ENCODE results near the gene SULF2. TPM values are rescaled to one million over a fixed set of nuclear protein-coding genes. Genes with fewer than 3 reads are reported as not detected.

Gene SULF2
- total and polyA plus RNA-seq, 2 of the 13 experiments (the other 11 are each of a cell fraction or from before 2014, with no cell fraction given): 7.2 to 50.9 TPM

DNA sequence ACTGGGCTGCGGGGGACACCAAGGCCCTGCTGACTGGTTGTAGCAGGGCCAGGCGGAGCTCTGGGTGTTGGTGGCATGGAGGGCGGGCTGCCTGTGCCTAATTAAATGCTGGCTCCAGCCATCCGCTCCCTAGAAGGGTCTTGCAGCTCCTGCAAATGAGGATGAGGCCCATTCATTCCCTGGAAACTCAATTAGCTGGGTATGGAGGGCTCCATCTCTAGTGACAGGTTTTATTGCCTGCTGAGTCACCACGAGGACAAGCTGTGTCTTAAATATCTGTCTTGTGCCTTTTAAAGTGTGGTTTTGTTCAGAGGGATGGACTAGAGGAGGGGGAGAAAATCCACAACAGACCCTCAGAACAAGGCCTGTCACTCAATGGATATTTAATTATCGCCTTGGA lies 60.9 kb downstream of the SULF2 start:
- WGBS (ENCODE audit: low lambda C conversion rate): 97% methylated on average over 5 of the region's 6 CpGs
- intact Hi-C loops (cut with micrococcal nuclease; ENCODE audit: unreplicated experiment): no loop called here
- H3K9ac ChIP-seq (ENCODE audit: insufficient read depth, low read depth, low read length): no peak overlapping the region

DNA sequence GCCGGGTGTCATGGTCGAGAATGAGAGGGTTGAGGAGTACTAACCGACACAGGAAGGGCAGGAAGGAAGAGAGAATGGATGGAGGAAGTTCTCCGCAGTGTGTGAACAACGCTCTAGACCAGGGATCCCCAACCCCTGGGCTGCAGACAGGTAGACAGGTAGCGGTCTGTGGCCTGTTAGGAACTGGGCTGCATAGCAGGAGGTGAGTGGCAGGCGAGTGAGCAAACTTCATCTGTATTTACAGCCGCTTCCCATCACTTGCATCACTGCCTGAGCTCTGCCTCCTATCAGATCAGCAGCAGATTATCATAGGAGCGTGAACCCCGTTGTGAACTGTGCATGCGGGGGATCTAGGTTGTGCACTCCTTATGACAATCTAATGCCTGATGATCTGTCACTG lies 62.0 kb downstream of the SULF2 start:
- Histone ChIP-seq H3K27ac (ENCODE audit: extremely low read length, insufficient read depth, low read length) (no peak overlapping the region), H3K4me3 (replicated peaks in 1 of 3; ENCODE audit: insufficient read depth in 1 of 3, low read depth in 2 of 3, low read length in 3 of 3) (no peak overlapping the region), H3K4me2 (ENCODE audit: low read depth, low read length) (no peak overlapping the region), H4K20me1 (ENCODE audit: insufficient read depth, low read length) (no peaks in the 10 kb centered on the region), H2AFZ (ENCODE audit: low read length) (no peak overlapping the region), H3K27me3 (ENCODE audit: control insufficient read depth in 1 of 2, insufficient read depth in 2 of 2, low read length in 2 of 2) (no peaks in the 10 kb centered on the region), H3K4me1 (ENCODE audit: insufficient read depth, low read length) (peaks cover 23% of the 10 kb centered on the region), H3K9ac (ENCODE audit: insufficient read depth, low read depth, low read length) (no peak overlapping the region), H3K9me3 (ENCODE audit: low read length) (no peaks in the 10 kb centered on the region), H3K36me3 (replicated peaks in 1 of 2; ENCODE audit: control insufficient read depth in 1 of 2, insufficient read depth in 2 of 2, low read length in 2 of 2) (no peaks in the 10 kb centered on the region), H3K79me2 (ENCODE audit: insufficient read depth, low read length) (no peaks in the 10 kb centered on the region)
- no peak for ATAC-seq
- in situ Hi-C loops (cut with HindIII; ENCODE audit: extremely low pct_ligation_motif_present, low pct_unique_long_range_greater_than_20kb) (no loop called here), intact Hi-C loops (cut with micrococcal nuclease; ENCODE audit: unreplicated experiment) (no loop called here)
- no TSS peak for BruUV-seq (replicated peaks)
- no peak for DNase-seq (ENCODE audit: low spot score)
- POLR2A ChIA-PET: no interaction called here
- no peak for FAIRE-seq
- TF ChIP-seq FOXA1 (IDR thresholded peaks at IDR 0.05): no peak
- 0 out of 2 replicates have a peak, but pooled peaks have one; percentile 22 for TF ChIP-seq FOXA1 (CRISPR knock-in tag; IDR thresholded peaks at IDR 0.05)
- peak; percentile 61; the same call in 1 of the 2 replicates for TF ChIP-seq ZKSCAN5 (CRISPR knock-in tag; IDR thresholded peaks at IDR 0.05)
- TF ChIP-seq, protein P1, sequence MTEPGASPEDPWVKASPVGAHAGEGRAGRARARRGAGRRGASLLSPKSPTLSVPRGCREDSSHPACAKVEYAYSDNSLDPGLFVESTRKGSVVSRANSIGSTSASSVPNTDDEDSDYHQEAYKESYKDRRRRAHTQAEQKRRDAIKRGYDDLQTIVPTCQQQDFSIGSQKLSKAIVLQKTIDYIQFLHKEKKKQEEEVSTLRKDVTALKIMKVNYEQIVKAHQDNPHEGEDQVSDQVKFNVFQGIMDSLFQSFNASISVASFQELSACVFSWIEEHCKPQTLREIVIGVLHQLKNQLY (CRISPR knock-in tag; IDR thresholded peaks at IDR 0.05): no peak
- TF ChIP-seq, protein P2, sequence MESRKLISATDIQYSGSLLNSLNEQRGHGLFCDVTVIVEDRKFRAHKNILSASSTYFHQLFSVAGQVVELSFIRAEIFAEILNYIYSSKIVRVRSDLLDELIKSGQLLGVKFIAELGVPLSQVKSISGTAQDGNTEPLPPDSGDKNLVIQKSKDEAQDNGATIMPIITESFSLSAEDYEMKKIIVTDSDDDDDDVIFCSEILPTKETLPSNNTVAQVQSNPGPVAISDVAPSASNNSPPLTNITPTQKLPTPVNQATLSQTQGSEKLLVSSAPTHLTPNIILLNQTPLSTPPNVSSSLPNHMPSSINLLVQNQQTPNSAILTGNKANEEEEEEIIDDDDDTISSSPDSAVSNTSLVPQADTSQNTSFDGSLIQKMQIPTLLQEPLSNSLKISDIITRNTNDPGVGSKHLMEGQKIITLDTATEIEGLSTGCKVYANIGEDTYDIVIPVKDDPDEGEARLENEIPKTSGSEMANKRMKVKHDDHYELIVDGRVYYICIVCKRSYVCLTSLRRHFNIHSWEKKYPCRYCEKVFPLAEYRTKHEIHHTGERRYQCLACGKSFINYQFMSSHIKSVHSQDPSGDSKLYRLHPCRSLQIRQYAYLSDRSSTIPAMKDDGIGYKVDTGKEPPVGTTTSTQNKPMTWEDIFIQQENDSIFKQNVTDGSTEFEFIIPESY (CRISPR knock-in tag; IDR thresholded peaks at IDR 0.05): peak; percentile 95
- TF ChIP-seq ZBTB38 (CRISPR knock-in tag; IDR thresholded peaks at IDR 0.05): peak; percentile 29; the same call in 1 of the 2 replicates
- WGBS (ENCODE audit: low lambda C conversion rate): 92% methylated on average over 11 of the region's 11 CpGs
- CTCF ChIA-PET (ENCODE audit: low intra/inter-chr PET ratio, low total read pairs): no interaction called here

More for the DNA sequence above, 60.9 kb downstream of the SULF2 start:
- 0 out of 2 replicates have a peak, but pooled peaks have one; percentile 4 for TF ChIP-seq SALL1 (CRISPR knock-in tag; IDR thresholded peaks at IDR 0.05)
- TF ChIP-seq MZF1 (CRISPR knock-in tag; IDR thresholded peaks at IDR 0.05; ENCODE audit: borderline replicate concordance): no peak
- TF ChIP-seq NR1H2 (CRISPR knock-in tag; IDR thresholded peaks at IDR 0.05; ENCODE audit: borderline replicate concordance, low read depth): 0 out of 2 replicates have a peak, but pooled peaks have one; percentile 4
- 0 out of 2 replicates have a peak, but pooled peaks have one; percentile 0 for TF ChIP-seq ARNTL (CRISPR knock-in tag; IDR thresholded peaks at IDR 0.05)
- FAIRE-seq (no peak), DNase-seq (ENCODE audit: low spot score) (no peak), ATAC-seq (no peak)
- Histone ChIP-seq H3K9me3 (ENCODE audit: low read length) (no peaks in the 10 kb centered on the region), H3K79me2 (ENCODE audit: insufficient read depth, low read length) (no peaks in the 10 kb centered on the region), H3K4me3 (replicated peaks in 1 of 3; ENCODE audit: insufficient read depth in 1 of 3, low read depth in 2 of 3, low read length in 3 of 3) (no peak overlapping the region), H2AFZ (ENCODE audit: low read length) (no peak overlapping the region), H3K4me1 (ENCODE audit: insufficient read depth, low read length) (peaks cover 23% of the 10 kb centered on the region), H3K4me2 (ENCODE audit: low read depth, low read length) (no peak overlapping the region), H3K27ac (ENCODE audit: extremely low read length, insufficient read depth, low read length) (no peak overlapping the region), H4K20me1 (ENCODE audit: insufficient read depth, low read length) (no peaks in the 10 kb centered on the region), H3K36me3 (replicated peaks in 1 of 2; ENCODE audit: control insufficient read depth in 1 of 2, insufficient read depth in 2 of 2, low read length in 2 of 2) (no peaks in the 10 kb centered on the region), H3K27me3 (ENCODE audit: control insufficient read depth in 1 of 2, insufficient read depth in 2 of 2, low read length in 2 of 2) (no peaks in the 10 kb centered on the region)
- BruUV-seq (replicated peaks): no TSS peak
- in situ Hi-C loops (cut with HindIII; ENCODE audit: extremely low pct_ligation_motif_present, low pct_unique_long_range_greater_than_20kb): no loop called here
- ChIA-PET CTCF (ENCODE audit: low intra/inter-chr PET ratio, low total read pairs) (interaction anchor here (0.6 to 1.7 kb wide), 2 partner anchors 47 to 132 kb away, joined by 3 to 9 read pairs; no protein-coding TSS in a partner anchor), POLR2A (interaction anchor here (0.9 kb wide), 1 partner anchor 59 kb away, joined by 4 read pairs; no protein-coding TSS in a partner anchor)

All from HepG2 (cell line).